Activated T-cell treated with anti-CD3 and anti-CD28 coated beads for 48 hours (primary cell): Measurements from ENCODE around the gene NR2F1-AS1.

Experiments used
- DNase-seq: peaks from one replicate; pipeline ENCODE4 v3.0.0-alpha.2; 2020; ENCODE audit warnings: low read depth

The NR2F1-AS1 gene

DNA sequence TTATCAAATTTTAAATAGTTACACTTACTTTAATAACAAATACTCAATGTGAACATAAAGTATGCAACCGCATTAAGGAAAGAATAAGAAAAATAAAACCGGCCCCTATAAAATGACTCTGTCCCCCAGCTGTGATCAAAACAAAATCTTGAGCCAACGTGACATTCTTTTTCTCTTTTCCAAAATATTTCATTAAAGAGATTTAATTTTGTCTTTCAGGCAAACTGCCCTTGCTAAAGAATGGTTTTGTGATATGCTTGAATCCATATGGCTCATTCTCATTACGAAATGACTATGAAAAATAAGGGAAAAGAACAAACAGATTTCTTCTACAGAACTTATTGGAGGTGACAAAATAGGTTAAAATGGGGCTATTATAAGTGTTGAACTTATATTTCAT is 197.0 kb downstream of the NR2F1-AS1 start:
- no peak for DNase-seq

DNA sequence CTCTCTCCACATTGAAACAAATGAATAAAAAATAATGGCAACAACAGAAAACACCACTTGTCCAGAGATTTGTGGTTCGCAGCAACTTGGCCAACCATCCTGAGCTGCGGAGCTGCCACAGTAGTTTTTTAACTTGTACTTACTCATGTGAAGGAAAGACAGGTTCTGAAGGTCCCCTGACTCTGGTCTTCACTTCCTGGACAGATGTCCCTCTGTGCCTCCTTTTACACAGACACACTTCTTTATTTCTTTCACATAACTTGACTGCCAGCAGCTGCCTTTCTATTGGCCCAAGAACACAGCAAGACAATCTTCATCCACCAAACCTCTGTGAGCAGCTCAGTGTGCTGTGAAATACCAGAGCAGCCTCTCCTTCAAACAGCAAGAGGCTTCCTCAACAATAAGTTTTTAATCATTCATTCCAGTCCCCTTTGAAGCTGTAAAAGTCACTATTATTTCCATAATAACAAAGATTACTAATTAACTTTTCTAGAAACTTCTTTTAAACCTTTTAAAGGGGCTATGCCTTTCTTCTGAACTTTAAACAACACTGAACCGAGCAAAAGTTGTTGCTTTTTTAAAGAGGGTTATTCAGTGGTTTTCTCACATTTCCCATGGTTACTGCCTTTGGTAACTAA is 198.7 kb downstream of the NR2F1-AS1 start:
- no peak for DNase-seq

GRCh38 chr5:93381057-93381456 is 200.0 kb downstream of the NR2F1-AS1 start:
- no peak for DNase-seq

GRCh38 chr5:93378073-93378472 is 202.9 kb downstream of the NR2F1-AS1 start:
- no peak for DNase-seq

- DNase-seq = no peak
Observed at GRCh38 chr5:93371893-93372292, 209.1 kb downstream of the NR2F1-AS1 start.

DNA sequence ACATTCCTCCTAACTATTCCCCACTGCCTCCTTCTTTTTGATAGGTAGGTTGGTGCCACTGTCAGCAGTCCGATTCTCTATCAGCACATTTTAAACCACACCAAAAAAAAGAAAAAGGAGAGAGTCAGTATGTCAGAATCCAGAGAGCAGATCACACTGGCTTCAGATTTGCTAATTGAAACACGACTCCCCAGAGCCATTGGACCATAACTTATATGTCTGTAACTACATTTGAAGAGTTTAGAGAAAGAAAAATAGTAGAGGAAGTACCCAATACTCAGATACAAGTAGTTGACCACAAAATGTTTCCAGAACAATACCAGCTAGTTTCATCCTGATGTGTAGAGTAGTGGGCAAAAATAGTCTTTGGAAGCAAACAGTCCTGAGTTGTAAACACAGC is 216.6 kb downstream of the NR2F1-AS1 start:
- no peak for DNase-seq

GRCh38 chr5:93360436-93361088 is 220.5 kb downstream of the NR2F1-AS1 start:
- DNase-seq = no peak

DNA sequence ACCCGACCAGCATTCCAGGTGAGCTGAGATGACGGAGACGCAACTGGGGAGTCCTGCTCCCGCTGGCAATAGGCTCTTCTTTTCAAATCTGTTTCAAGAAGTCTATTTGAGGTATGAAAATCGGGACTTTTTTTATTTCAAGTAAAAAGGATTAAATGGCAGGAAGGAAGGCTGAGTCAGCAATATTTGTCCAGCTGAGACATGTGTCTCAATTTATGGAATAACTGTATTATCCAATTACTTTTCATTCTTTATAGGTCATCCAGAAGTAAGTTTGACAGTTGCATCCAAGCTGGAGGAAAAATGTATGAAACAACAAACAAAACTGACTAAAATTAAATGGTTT is 221.1 kb downstream of the NR2F1-AS1 start:
- DNase-seq = no peak
